C1 segment of cervical spinal cord (tissue), 14 donors: ENCODE data around the gene UNC79.

ENCODE experiments used
- DNase-seq, 14 donors: peaks; one replicate each; lab custom pipeline; 2025; lab: John Stamatoyannopoulos, UW

Gene UNC79

GRCh38 chr14:93727039-93727740 is 296.5 kb downstream of the UNC79 start:
- DNase-seq = no peak

GRCh38 chr14:93727917-93728650 is 297.3 kb downstream of the UNC79 start:
- no peak for DNase-seq

GRCh38 chr14:93728651-93729016 is 297.9 kb downstream of the UNC79 start:
- no peak for DNase-seq

- DNase-seq = peak in 7 of 14 donors; percentile 8 to 81 (median 37)
These were observed 299.3 kb downstream of the UNC79 start for GRCh38 chr14:93729993-93730392.

- DNase-seq = no peak
These were observed 301.0 kb downstream of the UNC79 start for GRCh38 chr14:93731753-93732152.

GRCh38 chr14:93732524-93732923 is 301.8 kb downstream of the UNC79 start:
- no peak for DNase-seq

GRCh38 chr14:93733231-93733630 is 302.5 kb downstream of the UNC79 start:
- peak in 1 of 14 donors; percentile 20 for DNase-seq

GRCh38 chr14:93733631-93734030 is 302.9 kb downstream of the UNC79 start:
- peak in 6 of 14 donors; percentile 28 to 60 (median 32) for DNase-seq

GRCh38 chr14:93734086-93734822 is 303.5 kb downstream of the UNC79 start:
- DNase-seq = no peak

GRCh38 chr14:93735206-93735605 is 304.5 kb downstream of the UNC79 start:
- DNase-seq = no peak

- no peak for DNase-seq
These were observed 305.8 kb downstream of the UNC79 start for GRCh38 chr14:93736378-93737014.

GRCh38 chr14:93737634-93738033 is 306.9 kb downstream of the UNC79 start:
- DNase-seq = no peak

GRCh38 chr14:93741556-93742230 is 311.0 kb downstream of the UNC79 start:
- peak in 1 of 14 donors; percentile 79 for DNase-seq

GRCh38 chr14:93742761-93743160 is 312.0 kb downstream of the UNC79 start:
- DNase-seq = no peak

- peak in 3 of 14 donors; percentile 42 to 53 (median 43) for DNase-seq
These were observed 312.7 kb downstream of the UNC79 start for GRCh38 chr14:93743270-93744060.

- peak in 9 of 14 donors; percentile 22 to 85 (median 57) for DNase-seq
These were observed 313.4 kb downstream of the UNC79 start for GRCh38 chr14:93744176-93744575.

GRCh38 chr14:93744876-93745275 is 314.1 kb downstream of the UNC79 start:
- no peak for DNase-seq

GRCh38 chr14:93745603-93746273 is 315.0 kb downstream of the UNC79 start:
- DNase-seq = no peak

- DNase-seq = peak in 10 of 14 donors; percentile 13 to 58 (median 38)
These were observed 316.4 kb downstream of the UNC79 start for GRCh38 chr14:93747102-93747501.

GRCh38 chr14:93747560-93747959 is 316.8 kb downstream of the UNC79 start:
- DNase-seq = no peak
